ENCODE results near the gene RBM22.
"Not testable (repeated sequence)": the region's sequence is repeated elsewhere in the genome, so short reads cannot be mapped to it uniquely, and the experiment has no call there.

The RBM22 gene

GRCh38 chr5:150700594-150701377 is at the start of gene RBM22:
Gene RBM22, minus strand, starts transcription at chr5:150701062. Its CDS starts 77 bp downstream, at chr5:150700985.
- peak; percentile 97 for FAIRE-seq
- peak; percentile 70 for DNase-seq (ENCODE audit: extremely low spot score, insufficient read length, low read depth)

DNA sequence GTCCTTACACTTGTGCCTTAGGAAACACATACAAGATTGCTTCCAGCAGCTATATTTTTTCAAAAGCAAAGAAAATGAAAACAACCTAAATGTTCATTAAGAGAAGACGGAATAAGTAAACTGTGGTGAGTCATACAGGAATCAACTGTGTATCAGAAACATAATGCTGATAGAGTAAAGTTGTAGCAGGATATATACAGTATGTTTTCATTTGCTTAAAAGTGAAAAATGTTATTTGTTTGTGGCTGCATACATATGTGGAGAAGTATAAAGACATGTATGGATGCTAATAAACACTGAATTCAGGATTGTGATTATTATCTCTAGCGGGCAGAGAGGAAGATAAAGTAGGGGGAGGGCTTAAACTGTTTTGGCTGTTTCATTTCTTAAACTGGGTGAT is 49.6 kb upstream of the RBM22 start:
- DNase-seq (ENCODE audit: extremely low spot score, insufficient read length, low read depth) = no peak
- FAIRE-seq = no peak

- FAIRE-seq; DNase-seq (ENCODE audit: extremely low spot score, insufficient read length, low read depth): not testable (repeated sequence)
These were observed 42.3 kb upstream of the RBM22 start for GRCh38 chr5:150743142-150743488.

DNA sequence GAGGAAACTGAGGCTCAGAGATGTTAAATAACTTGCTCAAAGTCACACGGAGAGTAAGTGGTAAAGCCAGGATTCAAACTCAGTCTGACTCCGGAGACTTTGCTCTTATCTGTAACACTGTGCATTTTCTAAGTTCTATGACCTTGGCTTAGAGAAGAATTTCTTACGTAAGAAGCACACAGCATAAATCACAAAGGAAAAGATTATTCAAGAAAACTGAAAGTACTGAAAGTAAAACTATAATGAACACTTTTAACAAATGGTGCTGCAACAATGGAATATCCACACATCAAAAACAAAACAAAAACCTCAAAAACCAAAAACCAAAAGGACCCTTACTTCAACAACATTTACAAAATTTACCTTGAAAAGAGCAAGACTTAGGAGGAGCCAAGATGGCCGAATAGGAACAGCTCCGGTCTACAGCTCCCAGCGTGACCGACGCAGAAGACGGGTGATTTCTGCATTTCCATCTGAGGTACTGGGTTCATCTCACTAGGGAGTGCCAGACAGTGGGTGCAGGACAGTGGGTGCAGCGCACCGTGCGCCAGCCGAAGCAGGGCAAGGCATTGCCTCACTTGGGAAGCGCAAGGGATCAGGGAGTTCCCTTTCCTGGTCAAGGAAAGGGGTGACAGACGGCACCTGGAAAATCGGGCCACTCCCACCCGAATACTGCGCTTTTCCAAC is 41.7 kb upstream of the RBM22 start:
- not testable (repeated sequence) for DNase-seq (ENCODE audit: extremely low spot score, insufficient read length, low read depth); FAIRE-seq

GRCh38 chr5:150740992-150741391 is 40.1 kb upstream of the RBM22 start:
- no peak for FAIRE-seq
- no peak for DNase-seq (ENCODE audit: extremely low spot score, insufficient read length, low read depth)

- FAIRE-seq (no peak), DNase-seq (ENCODE audit: extremely low spot score, insufficient read length, low read depth) (no peak)
These were observed 38.0 kb upstream of the RBM22 start for GRCh38 chr5:150738862-150739261.

- FAIRE-seq (peak; percentile 79), DNase-seq (ENCODE audit: extremely low spot score, insufficient read length, low read depth) (peak; percentile 14)
These were observed 33.9 kb upstream of the RBM22 start for GRCh38 chr5:150734579-150735384.

DNA sequence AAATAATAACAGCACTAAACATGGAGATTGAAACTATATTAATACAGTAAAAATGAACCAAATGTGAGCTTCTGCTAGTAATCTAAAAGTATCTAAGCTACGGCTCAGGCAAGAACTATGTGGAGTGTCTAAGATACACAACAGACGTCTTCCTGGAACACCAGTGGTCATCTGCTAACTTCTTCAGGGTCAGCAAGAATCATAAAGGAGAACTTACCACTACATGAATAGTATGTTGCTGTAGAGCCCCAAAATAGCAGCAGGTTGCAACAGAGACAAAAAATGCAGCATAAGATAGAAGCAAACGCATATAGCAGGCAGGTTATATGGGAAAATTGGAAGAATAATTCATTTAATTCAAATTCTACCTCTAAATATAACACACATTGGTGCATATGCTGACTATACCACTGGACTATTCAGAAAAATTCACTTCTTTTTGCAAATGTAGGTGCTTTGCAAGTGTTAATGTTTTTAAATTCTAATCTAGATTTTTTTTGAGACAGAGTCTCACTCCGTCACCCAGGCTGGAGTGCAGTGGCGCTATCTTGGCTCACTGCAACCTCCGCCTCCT is 30.9 kb upstream of the RBM22 start:
- FAIRE-seq = no peak

GRCh38 chr5:150729859-150730258 is 29.0 kb upstream of the RBM22 start:
- DNase-seq (ENCODE audit: extremely low spot score, insufficient read length, low read depth) (no peak), FAIRE-seq (no peak)

More for the DNA sequence above, 30.9 kb upstream of the RBM22 start:
- no peak for DNase-seq (ENCODE audit: extremely low spot score, insufficient read length, low read depth)

DNA sequence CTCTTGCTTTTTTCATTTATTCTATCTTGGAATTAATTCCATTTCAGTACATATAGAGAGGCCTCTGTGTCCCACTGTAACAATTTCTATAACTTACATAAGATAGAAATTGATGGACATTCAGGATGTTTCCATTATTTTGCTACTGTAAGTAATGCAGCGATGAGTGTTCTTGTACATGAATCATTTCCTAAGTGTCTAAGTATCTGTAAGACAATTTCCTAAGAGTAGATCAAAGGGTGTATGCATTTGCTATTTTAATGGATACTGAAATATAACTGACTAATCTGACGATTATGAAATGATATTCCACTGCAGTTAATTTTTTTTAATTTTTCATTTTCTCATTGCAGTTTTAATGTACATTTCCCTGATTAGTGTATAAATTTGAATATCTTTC is 23.0 kb upstream of the RBM22 start:
- no peak for FAIRE-seq
- no peak for DNase-seq (ENCODE audit: extremely low spot score, insufficient read length, low read depth)

DNA sequence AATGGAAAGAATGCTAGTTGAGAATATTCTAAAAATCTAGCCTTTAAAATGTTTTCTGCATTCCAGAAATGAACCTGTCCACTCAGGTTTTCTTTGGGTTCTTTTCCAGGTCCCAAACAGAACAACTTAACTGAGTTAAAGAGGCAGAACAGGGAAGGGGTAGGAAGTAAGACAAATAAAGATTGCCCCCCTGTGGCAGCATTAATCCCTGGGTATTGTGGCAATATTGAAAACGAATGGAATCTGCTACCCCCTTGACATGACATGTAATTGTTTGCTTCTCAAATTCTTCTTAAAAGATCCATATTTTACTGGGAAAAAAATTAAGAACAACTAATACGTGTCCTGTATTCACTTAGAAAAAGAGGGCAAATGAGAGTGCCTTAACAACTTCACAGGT is 9.3 kb upstream of the RBM22 start:
- FAIRE-seq = no peak
- DNase-seq (ENCODE audit: extremely low spot score, insufficient read length, low read depth) = no peak

DNA sequence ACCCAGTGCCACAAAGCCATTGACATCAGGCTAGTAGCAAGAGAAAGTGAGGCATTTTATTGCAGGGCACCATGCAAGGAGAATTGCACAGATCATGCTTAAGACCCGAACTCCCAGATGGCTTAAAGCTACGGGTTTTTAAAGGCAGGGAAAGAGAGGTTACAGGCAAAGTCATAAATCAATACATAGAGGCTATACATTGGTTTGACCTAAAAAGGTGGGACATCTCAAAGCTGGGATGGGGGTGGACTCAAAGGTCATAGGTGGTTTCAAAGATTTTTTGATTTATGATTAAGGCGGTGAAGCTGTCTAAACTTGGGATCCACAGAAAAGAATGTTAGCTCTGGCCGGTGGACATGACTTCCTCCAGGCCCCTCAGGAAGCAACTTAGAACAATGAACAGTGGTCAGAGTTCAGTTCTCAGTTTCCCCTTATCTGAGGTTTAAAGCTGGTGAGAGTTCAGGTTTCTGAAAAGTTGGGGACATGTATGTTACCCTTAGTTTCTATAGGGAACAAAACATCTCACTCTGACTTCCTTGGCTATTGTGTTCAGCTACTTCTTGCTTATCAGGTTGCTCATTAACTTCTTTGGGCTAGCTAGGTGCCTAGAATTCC is 6.0 kb upstream of the RBM22 start:
- FAIRE-seq (no peak), DNase-seq (ENCODE audit: extremely low spot score, insufficient read length, low read depth) (no peak)

DNA sequence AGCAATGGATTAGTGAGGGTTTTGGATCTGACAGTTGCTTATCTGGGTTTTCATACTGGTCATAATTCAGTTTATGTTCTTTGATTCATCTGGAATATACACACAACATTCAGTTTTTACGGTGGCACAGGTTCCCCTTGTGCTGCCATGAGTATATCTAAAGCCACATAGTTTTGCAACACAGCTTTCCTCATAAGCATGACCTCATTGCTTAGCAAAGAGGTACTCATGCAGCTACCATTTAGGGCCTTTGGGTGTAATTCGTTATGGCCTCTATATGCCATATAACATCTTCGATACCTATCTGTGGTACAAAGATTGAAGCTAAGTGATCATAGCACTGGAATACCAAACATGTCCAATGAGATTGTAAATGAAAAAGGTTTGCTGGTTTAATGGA is 2.9 kb upstream of the RBM22 start:
- DNase-seq (ENCODE audit: extremely low spot score, insufficient read length, low read depth) (no peak), FAIRE-seq (no peak)

DNA sequence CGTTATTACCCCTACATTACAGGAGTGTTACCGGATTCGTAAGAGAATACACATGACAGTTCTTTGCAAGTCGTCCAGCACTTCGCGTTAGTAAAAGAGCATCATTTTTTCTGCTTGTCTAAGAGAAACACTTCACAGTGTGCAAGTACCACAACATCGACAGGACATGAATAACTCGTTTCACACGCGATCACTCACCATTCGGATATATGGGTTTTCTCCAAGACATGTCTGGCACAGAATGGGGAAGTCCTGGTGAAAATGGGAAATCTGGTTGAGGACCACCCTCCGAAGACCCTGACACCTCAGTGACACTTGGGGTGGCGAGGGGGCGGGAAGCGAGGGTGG is 642 bp downstream of the RBM22 start:
- no peak for FAIRE-seq
- no peak for DNase-seq (ENCODE audit: extremely low spot score, insufficient read length, low read depth)

GRCh38 chr5:150694612-150695011 is 6.2 kb downstream of the RBM22 start:
- FAIRE-seq (no peak), DNase-seq (ENCODE audit: extremely low spot score, insufficient read length, low read depth) (no peak)

DNA sequence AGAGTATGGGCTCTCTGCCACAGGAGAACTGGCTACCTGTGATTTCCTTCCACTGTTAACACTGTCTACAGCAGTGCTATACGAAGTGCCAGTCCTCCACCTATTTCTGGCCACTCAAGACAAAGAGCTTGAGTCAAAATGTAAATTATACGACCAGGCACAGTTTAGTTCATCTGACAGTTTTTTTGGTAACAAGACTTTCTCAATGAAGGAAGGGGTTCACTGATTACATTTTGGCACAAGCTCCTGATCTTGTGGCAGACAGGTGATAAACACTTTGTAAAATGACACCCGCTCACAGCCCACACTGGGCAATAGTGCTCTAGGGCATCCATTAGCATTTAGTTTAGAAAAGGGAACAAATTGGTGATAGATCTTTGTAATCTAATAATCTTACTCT is 8.6 kb downstream of the RBM22 start:
- FAIRE-seq (no peak), DNase-seq (ENCODE audit: extremely low spot score, insufficient read length, low read depth) (no peak)

GRCh38 chr5:150690760-150691159 is 10.1 kb downstream of the RBM22 start:
- DNase-seq (ENCODE audit: extremely low spot score, insufficient read length, low read depth) (no peak), FAIRE-seq (no peak)

DNA sequence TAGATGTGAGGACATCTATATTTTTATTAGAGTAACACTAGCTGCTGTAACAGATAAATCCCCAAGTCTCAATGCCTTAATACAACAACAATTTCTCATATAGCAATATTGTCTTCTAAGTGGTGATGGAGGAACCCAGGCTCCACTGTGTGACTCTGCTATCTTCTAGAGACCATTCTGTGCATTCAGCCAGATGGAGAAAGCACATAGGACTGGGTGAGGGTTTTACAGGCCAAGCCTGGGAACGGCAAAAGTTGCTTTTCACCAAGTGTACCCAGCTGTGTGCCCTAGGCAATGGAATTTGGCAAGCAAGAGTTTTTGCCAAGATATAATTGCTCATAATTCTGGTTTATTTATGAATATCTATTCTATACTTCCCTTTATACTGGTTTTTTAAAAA is 11.7 kb downstream of the RBM22 start:
- DNase-seq (ENCODE audit: extremely low spot score, insufficient read length, low read depth) = no peak

GRCh38 chr5:150676578-150676977 is 24.3 kb downstream of the RBM22 start:
- DNase-seq (ENCODE audit: extremely low spot score, insufficient read length, low read depth) (no peak), FAIRE-seq (no peak)

More for the DNA sequence above, 11.7 kb downstream of the RBM22 start:
- FAIRE-seq = no peak

- no peak for DNase-seq (ENCODE audit: extremely low spot score, insufficient read length, low read depth)
- no peak for FAIRE-seq
These were observed 25.8 kb downstream of the RBM22 start for GRCh38 chr5:150675069-150675468.
